Tibial nerve (tissue), 4 donors: ENCODE measurements around the gene REM1.

ENCODE experiments used
- EP300 ChIP-seq, 2 donors: sonication (generic); formaldehyde crosslinking; IDR thresholded peaks; one replicate each; pipeline ENCODE4 v1.6.1; 2017; ENCODE audit warnings: antibody characterized with exemption in 2 of 2, mild to moderate bottlenecking in 1 of 2
- TF ChIP-seq, protein P1 (sequence below), 5 experiments: fragments of 200-600 bp in 3 of 5; fragments of 450-650 bp in 2 of 5; sonication (generic) in 3 of 5; IDR thresholded peaks; one replicate each; pipeline ENCODE4 v1.5.1; 2016 to 2019; ENCODE audit warnings: antibody characterized with exemption in 5 of 5, mild to moderate bottlenecking in 3 of 5, moderate library complexity in 2 of 5

DNA sequence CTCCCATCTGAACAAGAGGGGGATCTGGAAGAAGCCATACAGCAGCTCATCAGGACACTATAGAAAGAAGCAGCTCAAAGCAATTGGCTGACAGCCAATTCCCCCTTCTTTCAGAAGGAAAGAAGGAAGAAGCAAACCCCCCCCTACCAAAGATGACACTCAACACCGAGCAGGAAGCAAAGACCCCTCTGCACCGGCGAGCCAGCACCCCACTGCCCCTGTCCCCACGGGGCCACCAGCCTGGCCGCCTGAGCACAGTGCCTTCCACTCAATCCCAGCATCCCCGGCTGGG is 1.2 kb downstream of the REM1 start:
- TF ChIP-seq, protein P1, sequence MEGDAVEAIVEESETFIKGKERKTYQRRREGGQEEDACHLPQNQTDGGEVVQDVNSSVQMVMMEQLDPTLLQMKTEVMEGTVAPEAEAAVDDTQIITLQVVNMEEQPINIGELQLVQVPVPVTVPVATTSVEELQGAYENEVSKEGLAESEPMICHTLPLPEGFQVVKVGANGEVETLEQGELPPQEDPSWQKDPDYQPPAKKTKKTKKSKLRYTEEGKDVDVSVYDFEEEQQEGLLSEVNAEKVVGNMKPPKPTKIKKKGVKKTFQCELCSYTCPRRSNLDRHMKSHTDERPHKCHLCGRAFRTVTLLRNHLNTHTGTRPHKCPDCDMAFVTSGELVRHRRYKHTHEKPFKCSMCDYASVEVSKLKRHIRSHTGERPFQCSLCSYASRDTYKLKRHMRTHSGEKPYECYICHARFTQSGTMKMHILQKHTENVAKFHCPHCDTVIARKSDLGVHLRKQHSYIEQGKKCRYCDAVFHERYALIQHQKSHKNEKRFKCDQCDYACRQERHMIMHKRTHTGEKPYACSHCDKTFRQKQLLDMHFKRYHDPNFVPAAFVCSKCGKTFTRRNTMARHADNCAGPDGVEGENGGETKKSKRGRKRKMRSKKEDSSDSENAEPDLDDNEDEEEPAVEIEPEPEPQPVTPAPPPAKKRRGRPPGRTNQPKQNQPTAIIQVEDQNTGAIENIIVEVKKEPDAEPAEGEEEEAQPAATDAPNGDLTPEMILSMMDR (IDR thresholded peaks at IDR 0.05) = no peak
- TF ChIP-seq EP300 (IDR thresholded peaks at IDR 0.05) = no peak
